Hematopoietic multipotent progenitor cell (in vitro differentiated cells): ENCODE results near the gene MALT1. TPM values are rescaled to one million over a fixed set of nuclear protein-coding genes. Genes with fewer than 3 reads are reported as not detected.
"Not testable (repeated sequence)": the region's sequence is repeated elsewhere in the genome, so short reads cannot be mapped to it uniquely, and the experiment has no call there.

Source experiments
- DNase-seq, 3 donors: peaks; one replicate each; pipeline ENCODE4 v3.0.0-alpha.2; 2011 to 2015; ENCODE audit warnings: low read depth in 2 of 3, low spot score in 2 of 3
- total RNA-seq: library from RNA; depleted of rRNA; stranded (reverse); fragments of >200 nt; gene quantifications from one replicate; pipeline ENCODE4 v1.2.3, GENCODE V29; 2012

Gene MALT1
- total RNA-seq, 1 donor: 7.8 TPM

DNA sequence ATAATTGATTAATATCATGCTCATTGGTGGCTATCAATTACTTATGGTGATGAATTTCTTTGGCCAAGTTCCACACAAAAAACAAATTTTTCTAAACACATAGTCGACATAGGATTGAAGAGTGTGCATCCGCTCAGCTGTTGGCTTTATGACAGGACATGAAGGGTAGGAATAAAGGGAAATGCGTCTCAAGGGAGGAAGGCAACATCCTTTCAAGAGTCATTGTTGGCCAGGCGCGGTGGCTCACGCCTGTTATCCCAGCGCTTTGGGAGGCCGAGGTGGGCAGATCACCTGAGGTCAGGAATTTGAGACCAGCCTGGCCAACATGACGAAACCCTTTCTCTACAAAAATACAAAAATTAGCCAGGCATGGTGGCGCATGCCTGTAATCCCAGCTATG is 20.4 kb upstream of the MALT1 start:
- DNase-seq: not testable (repeated sequence)

DNA sequence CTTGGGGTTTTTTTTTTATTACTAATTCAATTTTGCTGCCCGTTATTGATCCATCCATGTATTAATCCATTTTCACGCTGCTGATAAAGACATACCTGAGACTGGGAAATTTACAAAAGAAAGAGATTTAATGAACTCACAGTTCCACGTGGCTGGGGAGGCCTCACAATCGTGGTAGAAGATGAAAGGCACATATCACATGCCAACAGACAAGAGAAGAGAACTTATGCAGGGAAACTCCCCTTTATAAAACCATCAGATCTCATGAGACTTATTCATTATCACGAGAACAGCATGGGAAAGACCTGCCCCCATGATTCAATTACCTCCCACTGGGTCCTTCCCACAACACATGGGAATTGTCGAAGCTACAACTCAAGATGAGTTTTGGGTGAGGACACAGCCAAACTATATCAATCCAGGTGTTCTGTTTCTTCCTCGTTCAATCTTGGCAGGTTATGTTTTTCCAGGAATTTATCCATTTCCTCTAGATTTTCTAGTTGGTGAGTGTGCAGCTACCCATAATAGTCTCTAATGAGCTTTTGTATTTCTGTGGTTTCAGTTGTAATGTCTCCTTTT is 18.0 kb upstream of the MALT1 start:
- not testable (repeated sequence) for DNase-seq

- DNase-seq: no peak
These were observed 17.3 kb upstream of the MALT1 start for GRCh38 chr18:58653814-58654509.

- peak in 1 of 3 donors; percentile 15 for DNase-seq
These were observed 16.2 kb upstream of the MALT1 start for GRCh38 chr18:58654896-58655614.

DNA sequence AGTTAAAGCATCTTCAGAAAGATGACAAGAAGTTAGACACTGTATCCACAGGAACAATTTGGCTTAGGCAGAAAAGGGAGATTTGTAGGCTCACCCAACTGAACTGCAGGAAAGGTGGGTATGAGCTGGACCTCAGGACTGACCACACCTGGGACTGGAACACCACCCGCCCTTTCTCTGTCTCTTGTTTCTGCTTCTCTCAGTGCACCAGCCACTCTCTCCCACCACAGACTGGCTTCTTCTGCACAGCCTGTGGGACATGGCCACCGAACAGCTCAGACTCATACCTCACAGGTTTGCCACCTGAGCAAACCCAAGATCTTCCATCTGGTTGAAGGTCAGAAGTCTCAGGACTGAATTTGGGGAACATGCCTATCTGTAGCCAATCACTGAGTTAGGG is 14.2 kb upstream of the MALT1 start:
- DNase-seq: no peak

GRCh38 chr18:58657494-58657893 is 13.8 kb upstream of the MALT1 start:
- no peak for DNase-seq

DNA sequence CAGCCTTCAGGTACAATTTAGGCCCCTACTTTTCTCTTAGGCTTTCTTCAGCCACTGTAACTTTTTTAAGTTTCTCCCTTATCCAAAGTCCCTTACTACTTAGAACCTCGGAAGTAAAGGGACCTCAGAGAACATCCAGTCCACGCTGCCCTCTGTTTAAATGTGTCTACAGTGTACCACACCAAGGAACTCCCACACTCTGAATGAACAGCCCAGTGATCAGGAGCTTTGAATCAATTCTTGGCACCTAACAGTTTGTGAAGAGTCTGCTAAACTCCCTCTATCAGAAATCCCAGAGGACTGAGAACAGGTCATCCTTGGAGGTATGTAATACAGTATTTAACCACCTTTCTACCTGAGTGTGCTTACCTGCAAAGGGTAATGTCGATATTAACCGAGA is 11.6 kb upstream of the MALT1 start:
- DNase-seq: no peak

DNA sequence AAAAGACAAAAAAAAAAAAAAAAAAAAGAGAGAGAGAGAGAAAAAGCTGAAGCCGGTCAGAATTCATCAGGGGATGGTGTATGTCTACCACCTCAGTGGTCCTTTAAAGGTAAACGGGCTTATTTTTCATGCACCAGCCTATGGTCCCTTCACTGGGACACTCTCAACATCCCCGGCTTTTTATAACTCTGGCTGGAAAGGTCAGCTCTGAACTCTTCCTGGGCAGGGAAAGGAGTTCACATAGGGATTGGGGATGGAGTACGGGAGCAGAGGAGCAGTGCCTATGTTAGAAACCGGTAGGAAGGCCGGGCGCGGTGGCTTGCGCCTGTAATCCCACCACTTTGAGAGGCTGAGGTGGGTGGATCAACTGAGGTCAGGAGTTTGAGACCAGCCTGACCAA is 10.3 kb upstream of the MALT1 start:
- DNase-seq: no peak

DNA sequence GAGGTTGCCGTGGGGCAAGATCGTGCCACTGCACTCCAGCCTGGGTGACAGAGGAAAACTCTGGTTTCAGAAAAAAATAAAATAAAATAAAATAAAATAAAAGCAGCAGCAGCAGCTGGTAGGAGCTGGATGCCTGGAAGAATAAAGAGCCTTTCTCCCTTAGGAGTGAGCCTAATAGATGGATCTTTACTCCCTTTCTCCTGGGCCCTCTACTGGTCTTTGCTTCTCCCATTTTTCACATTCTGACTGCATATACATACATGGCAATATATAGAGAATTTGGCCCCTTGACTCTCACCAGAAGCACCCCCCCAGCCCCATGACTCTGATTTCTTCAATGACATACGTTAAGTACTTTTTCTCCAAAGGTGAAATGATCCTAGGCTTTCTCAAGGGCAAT is 9.8 kb upstream of the MALT1 start:
- DNase-seq: no peak

DNA sequence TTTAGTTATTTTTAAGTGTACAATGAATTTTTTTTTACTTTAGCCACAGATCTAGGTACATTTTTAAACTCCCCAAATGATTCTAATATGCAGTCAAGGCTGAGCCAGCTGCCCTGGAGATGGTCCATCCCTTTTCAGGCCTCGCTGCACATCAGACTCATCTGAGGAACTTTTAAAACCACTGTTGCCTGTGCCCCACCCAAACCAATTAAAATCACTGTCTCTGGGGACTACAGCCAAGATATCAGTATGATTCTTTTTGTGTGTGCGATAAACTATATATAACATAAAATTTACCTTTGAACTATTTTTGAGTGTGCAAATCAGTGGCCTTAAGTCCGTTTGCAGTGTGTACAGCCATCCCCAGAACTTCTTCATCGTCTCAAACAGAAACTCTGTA is 9.1 kb upstream of the MALT1 start:
- DNase-seq: no peak

- no peak for DNase-seq
These were observed 5.1 kb upstream of the MALT1 start for GRCh38 chr18:58666176-58666575.

- DNase-seq: no peak
These were observed 3.1 kb upstream of the MALT1 start for GRCh38 chr18:58668211-58668610.

- DNase-seq: no peak
These were observed 2.4 kb upstream of the MALT1 start for GRCh38 chr18:58668897-58669296.

- DNase-seq: no peak
These were observed 1.4 kb upstream of the MALT1 start for GRCh38 chr18:58669731-58670378.

DNA sequence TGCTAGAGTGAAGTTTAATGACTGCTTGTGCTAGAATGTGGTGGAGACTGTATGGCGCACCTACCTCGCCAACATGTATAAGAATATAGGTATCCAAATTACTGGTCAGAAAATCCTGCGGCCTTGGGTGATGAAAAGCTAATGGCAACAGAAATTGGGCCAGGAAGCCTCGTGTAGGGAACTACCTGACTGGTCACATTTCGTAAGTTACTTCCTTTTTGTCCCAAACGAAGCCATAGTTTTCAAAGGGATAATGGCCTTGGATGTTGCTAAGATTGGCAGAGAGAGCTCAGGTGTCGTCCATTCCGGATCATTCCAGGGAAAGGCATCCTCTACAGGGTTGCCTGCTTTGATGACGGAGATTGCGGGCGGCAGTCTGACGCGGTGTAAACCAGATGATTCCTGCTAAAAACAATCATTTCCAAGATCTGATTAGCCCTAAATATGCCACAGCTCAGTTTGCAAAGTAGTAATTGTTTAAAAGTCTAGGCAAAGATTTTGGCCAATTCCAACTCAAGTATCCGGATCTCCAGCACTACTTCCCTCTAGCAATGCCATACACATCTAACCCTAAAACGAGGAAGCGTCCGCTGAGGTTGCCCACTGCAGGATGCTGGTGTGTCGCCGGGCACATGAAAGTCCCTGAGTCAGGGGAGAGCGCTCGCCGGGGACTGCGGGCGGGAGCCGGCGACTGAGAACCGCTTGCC is 708 bp upstream of the MALT1 start:
- no peak for DNase-seq

- no peak for DNase-seq
These were observed 633 bp downstream of the MALT1 start for GRCh38 chr18:58671632-58672564.

DNA sequence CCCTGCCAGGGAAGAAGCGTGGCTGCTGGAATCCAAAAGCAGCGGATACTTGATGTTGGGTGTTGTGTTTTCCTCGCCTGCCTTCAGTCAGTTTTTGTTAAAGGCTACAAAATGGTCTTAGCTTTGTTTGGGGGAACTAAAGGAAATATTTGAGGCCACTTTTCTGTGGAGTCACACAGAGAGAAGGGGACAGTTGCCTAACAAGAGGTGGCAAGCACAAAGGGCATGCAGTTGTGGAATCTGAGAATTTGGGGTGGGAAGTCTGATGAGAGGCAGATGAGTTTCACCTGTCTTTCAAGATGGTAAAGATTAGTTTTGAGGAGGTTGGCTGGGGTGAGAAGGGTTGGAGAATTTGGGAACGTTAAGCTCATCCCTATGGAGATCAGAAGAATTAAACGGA is 2.9 kb downstream of the MALT1 start:
- DNase-seq: no peak

DNA sequence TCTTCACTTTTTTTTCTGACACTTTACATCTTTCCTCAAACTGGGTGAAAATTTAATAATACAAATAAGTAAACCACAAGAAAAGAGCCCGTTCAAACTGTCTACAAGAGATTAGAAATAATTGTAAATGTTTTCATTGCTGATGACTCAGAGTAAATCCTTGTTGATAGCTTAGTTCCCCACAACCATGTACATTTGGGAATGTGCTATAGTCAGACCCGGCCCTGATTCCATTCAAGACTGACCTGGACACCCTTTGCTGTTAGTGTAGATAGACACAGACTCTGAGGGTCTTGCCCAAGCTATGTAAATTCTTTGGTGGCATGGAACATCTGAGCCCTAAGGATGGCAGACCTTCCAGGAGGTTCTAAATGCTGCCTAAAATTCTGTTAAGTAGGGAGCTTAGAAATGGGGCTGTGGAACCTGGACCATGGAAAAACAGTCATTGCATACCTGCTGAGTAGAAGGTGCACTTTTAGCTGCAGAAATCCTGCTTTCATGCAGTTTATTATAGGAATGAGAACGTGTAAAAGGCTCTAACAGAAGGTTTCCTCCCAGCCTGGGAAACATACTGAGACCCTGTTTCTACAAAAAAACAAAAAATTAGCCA is 3.7 kb downstream of the MALT1 start:
- DNase-seq: no peak

- DNase-seq: no peak
These were observed 5.0 kb downstream of the MALT1 start for GRCh38 chr18:58676270-58676669.
